CD4-positive, alpha-beta memory T cell (primary cell): ENCODE measurements around the gene DPCD. TPM values are rescaled to one million over a fixed set of nuclear protein-coding genes. Genes with fewer than 3 reads are reported as not detected.
A peak's percentile ranks its signal among the peaks of the same experiment; 100 is the strongest.

Source experiments
- CTCF ChIA-PET: fragments of 350-600 bp; sonication (Branson Sonifier 250); formaldehyde crosslinking; loops from one replicate; lab custom pipeline; 2021; ENCODE audit warnings: inconsistent platforms; ENCODE audit not compliant: partially characterized antibody; lab: Charles Lee
- POLR2A ChIA-PET: fragments of 350-600 bp; sonication (Branson Sonifier 250); formaldehyde crosslinking; loops from one replicate; lab custom pipeline; 2021; ENCODE audit not compliant: partially characterized antibody; lab: Charles Lee
- DNase-seq, 5 donors: peaks; one replicate each; pipeline versions ENCODE4 v3.0.0 to v3.0.0-alpha.2; 2020 to 2022; ENCODE audit warnings: mixed read lengths in 1 of 5
- H3K27ac ChIP-seq: one replicate; pipeline ENCODE4 v1.7.0; 2013; ENCODE audit warnings: low read depth, low read length
- H3K27me3 ChIP-seq: 2 replicates; pipeline ENCODE4 v1.7.0; 2013; ENCODE audit warnings: mild to moderate bottlenecking, low read length, moderate library complexity; ENCODE audit not compliant: insufficient read depth
- H3K36me3 ChIP-seq: 2 replicates; pipeline ENCODE4 v1.7.0; 2013; ENCODE audit warnings: mild to moderate bottlenecking, low read length, moderate library complexity; ENCODE audit not compliant: insufficient read depth
- H3K4me1 ChIP-seq: 2 replicates; pipeline ENCODE4 v1.7.0; 2013; ENCODE audit warnings: mild to moderate bottlenecking, low read length, moderate library complexity; ENCODE audit not compliant: insufficient read depth
- H3K4me3 ChIP-seq, 2 donors: one replicate each; pipeline ENCODE4 v1.7.0; 2013; ENCODE audit warnings: low read length in 2 of 2, mild to moderate bottlenecking in 1 of 2
- H3K9me3 ChIP-seq, 2 donors: one replicate each; pipeline ENCODE4 v1.7.0; 2013; ENCODE audit warnings: low read length in 2 of 2, control low read depth in 1 of 2; ENCODE audit not compliant: control insufficient read depth in 1 of 2
- H3K27ac Mint-ChIP-seq, 7 donors: one replicate each; pipeline ENCODE4 v1.8.0; 2020 to 2021; ENCODE audit warnings: mixed read lengths in 7 of 7, mild to moderate bottlenecking in 6 of 7, inconsistent platforms in 3 of 7, moderate library complexity in 3 of 7
- H3K27me3 Mint-ChIP-seq, 2 donors: one replicate each; pipeline ENCODE4 v1.8.0; 2020 to 2021; ENCODE audit warnings: mixed read lengths in 2 of 2
- H3K36me3 Mint-ChIP-seq, 2 donors: one replicate each; pipeline ENCODE4 v1.8.0; 2020 to 2021; ENCODE audit warnings: mixed read lengths in 2 of 2, inconsistent platforms in 1 of 2, mild to moderate bottlenecking in 1 of 2
- H3K4me1 Mint-ChIP-seq, 4 donors: one replicate each; pipeline ENCODE4 v1.8.0; 2020 to 2021; ENCODE audit warnings: mixed read lengths in 4 of 4, mild to moderate bottlenecking in 1 of 4
- H3K4me3 Mint-ChIP-seq, 8 donors: one replicate each; pipeline ENCODE4 v1.8.0; 2020 to 2021; ENCODE audit warnings: mixed read lengths in 8 of 8, mild to moderate bottlenecking in 7 of 8, moderate library complexity in 6 of 8, inconsistent platforms in 3 of 8
- H3K9me3 Mint-ChIP-seq, 8 donors: one replicate each; pipeline ENCODE4 v1.8.0; 2020 to 2021; ENCODE audit warnings: mixed read lengths in 8 of 8, mild to moderate bottlenecking in 5 of 8, inconsistent platforms in 3 of 8, moderate library complexity in 1 of 8
- intact Hi-C: fragments of 100-400 bp; cut with micrococcal nuclease; formaldehyde crosslinking; loops from one replicate; pipeline ENCODE4 v1.15.1; 2023
- polyA plus RNA-seq, 2 donors: library from polyadenylated mRNA; unstranded; fragments of 300-500 nt; fragmentation: Illumina TruSeq; gene quantifications; one replicate each; pipeline ENCODE4 v1.2.3, GENCODE V29; 2021
- total RNA-seq, 2 experiments: library from RNA; stranded (reverse); gene quantifications; one replicate each; pipeline ENCODE4 v1.2.3, GENCODE V29; 2021

Gene DPCD
- 1 to 10 TPM; 1.0 to 1.2 TPM for total RNA-seq
- 1 to 10 TPM; 1.4 to 1.9 TPM for polyA plus RNA-seq

DNA sequence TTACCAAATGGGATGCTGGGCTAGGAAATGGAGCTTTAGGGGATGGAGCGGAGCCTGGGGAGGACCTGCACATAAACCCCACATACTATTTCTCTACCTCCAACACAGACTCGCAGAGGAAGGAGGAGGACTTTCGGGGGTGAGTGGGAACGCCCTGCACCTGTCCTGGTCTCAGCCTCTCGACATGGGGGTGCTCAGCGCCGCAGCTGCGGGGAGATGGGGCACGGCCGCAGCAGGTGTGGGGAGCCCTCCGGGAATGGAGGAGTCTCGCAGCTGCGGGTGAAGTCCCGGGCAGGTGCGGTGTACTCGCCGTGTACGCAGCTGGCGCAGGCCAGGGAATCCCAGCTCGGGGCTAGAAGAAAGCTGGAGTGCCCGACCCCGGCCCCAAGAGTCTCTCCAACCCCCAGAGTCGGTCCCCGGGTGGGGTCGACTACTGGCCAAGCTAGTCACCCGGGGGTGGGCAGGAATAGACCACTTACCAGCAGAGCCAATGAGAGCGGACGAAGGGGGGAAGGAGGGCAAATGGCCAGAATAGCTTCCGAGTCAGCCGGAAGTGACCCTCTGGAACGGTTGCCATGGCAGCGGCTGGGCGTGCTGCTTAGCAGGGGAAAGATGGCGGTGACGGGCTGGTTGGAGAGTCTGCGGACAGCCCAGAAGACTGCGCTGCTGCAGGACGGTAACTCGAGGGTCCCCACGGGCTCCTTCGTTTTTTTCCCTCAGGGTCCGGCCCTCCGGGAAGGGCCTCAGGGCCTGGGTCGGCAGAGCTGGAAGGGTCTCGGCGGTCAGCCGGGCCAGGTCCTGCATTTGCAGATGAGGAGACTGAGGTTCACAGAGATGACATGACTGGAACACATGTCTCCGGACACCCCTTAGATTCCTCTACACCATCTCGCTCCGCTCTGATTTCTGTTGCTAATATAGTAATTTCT is at the start of gene DPCD, which contains the start of gene POLL:
DPCD (plus strand) TSS at position 597 of the 929 bp plus-strand sequence; CDS start at position 613, 16 bp downstream.
POLL (minus strand) TSS at position 533 of the 929 bp plus-strand sequence. CDS start 897 bp downstream, outside the sequence.
- intact Hi-C loops = loop anchor here (1.0 to 5.0 kb wide), 2 partner anchors 18 to 194 kb away; partner anchors contain the start of gene NPM3
- Mint-ChIP-seq H3K27me3 (no peaks in the 10 kb centered on the region), H3K9me3 (no peaks in the 10 kb centered on the region), H3K4me3 (peak within 1 kb of the TSS; percentile 94 to 97 (median 94)), H3K4me1 (peaks cover 11 to 40% (median 26%) of the 10 kb centered on the region in 4 donors), H3K36me3 (peaks cover 18 to 27% of the 10 kb centered on the region in 2 donors), H3K27ac (peak within 1 kb of the TSS; percentile 82 to 93 (median 91))
- Histone ChIP-seq H3K9me3 (no peaks in the 10 kb centered on the region), H3K4me1 (peaks cover 17% of the 10 kb centered on the region), H3K36me3 (peaks cover 6% of the 10 kb centered on the region), H3K4me3 (peak within 1 kb of the TSS; percentile 79 to 81), H3K27ac (peak within 1 kb of the TSS; percentile 64), H3K27me3 (no peaks in the 10 kb centered on the region)
- ChIA-PET POLR2A (interaction anchor here (0.6 to 2.3 kb wide), 7 partner anchors 10 to 657 kb away, joined by 3 to 12 read pairs (median 4); partner anchors contain the start of gene GBF1), CTCF (interaction anchor here (1.0 to 3.8 kb wide), 3 partner anchors 15 to 374 kb away, joined by 3 to 18 read pairs (median 13); no protein-coding TSS in a partner anchor)
- peak; percentile 83 to 86 (median 85) for DNase-seq

DNA sequence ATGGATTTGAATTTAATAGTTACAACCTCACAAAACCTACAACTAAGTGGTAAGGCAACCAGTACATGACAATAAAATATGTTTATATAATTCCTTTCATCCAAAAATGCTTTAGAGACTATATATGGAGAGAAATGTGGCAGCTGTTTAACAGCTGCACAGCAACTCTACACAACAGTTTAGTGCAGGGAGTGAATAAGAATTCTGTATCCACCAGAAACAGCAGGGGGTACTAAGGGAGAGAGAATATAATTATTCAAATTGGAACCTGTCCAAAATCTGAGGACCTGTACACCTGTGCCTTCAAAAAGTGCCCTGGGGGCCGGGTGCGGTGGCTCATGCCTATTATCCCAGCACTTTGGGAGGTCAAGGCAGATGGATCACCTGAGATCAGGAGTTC is 49.7 kb upstream of the DPCD start:
- H3K4me3 ChIP-seq = no peak overlapping the region
- no peaks in the 10 kb centered on the region for H3K9me3 Mint-ChIP-seq
- H3K27ac Mint-ChIP-seq = no peak overlapping the region
- no peaks in the 10 kb centered on the region for H3K4me1 Mint-ChIP-seq
- no peaks in the 10 kb centered on the region for H3K27me3 ChIP-seq
- POLR2A ChIA-PET = no interaction called here
- no peaks in the 10 kb centered on the region for H3K27me3 Mint-ChIP-seq
- no peaks in the 10 kb centered on the region for H3K9me3 ChIP-seq
- intact Hi-C loops = no loop called here
- H3K4me3 Mint-ChIP-seq = no peak overlapping the region
- no peak overlapping the region for H3K27ac ChIP-seq
- no peak for DNase-seq
- peaks cover 37 to 45% of the 10 kb centered on the region in 2 donors for H3K36me3 Mint-ChIP-seq
- CTCF ChIA-PET = interaction anchor here (1.4 to 1.9 kb wide), 2 partner anchors 12 to 33 kb away, joined by 5 to 7 read pairs; no protein-coding TSS in a partner anchor
- peaks cover 5% of the 10 kb centered on the region for H3K36me3 ChIP-seq
- H3K4me1 ChIP-seq = no peaks in the 10 kb centered on the region

DNA sequence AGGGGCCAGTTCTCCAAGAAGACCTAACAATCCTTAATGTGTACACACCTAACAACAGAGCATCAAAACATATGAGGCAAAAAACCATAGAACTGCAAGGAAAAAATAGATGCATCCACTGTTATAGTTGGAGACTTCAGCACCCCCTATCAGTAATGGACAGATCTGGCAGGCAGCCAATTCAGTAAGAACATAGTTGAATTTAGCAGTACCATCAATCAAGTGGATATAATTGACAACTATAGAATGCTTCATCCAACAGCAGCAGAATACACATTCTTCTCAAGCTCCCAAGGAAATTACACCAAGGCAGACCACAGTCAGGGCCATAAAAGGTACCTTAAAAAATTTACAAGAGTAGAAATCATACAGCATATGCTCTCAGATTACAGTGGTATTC is 42.2 kb upstream of the DPCD start:
- peaks cover 17 to 35% of the 10 kb centered on the region in 2 donors for H3K36me3 Mint-ChIP-seq
- Histone ChIP-seq H3K4me3 (no peak overlapping the region), H3K9me3 (no peaks in the 10 kb centered on the region), H3K36me3 (peaks cover 5% of the 10 kb centered on the region), H3K27me3 (no peaks in the 10 kb centered on the region), H3K27ac (no peak overlapping the region), H3K4me1 (no peaks in the 10 kb centered on the region)
- ChIA-PET CTCF (interaction anchor here (1.4 to 2.2 kb wide), 3 partner anchors 8 to 24 kb away, joined by 3 to 5 read pairs (median 5); no protein-coding TSS in a partner anchor), POLR2A (no interaction called here)
- H3K27ac Mint-ChIP-seq = no peak overlapping the region
- H3K4me1 Mint-ChIP-seq = no peaks in the 10 kb centered on the region
- intact Hi-C loops = no loop called here
- no peak for DNase-seq
- H3K9me3 Mint-ChIP-seq = no peaks in the 10 kb centered on the region
- no peaks in the 10 kb centered on the region for H3K27me3 Mint-ChIP-seq
- H3K4me3 Mint-ChIP-seq = no peak overlapping the region

DNA sequence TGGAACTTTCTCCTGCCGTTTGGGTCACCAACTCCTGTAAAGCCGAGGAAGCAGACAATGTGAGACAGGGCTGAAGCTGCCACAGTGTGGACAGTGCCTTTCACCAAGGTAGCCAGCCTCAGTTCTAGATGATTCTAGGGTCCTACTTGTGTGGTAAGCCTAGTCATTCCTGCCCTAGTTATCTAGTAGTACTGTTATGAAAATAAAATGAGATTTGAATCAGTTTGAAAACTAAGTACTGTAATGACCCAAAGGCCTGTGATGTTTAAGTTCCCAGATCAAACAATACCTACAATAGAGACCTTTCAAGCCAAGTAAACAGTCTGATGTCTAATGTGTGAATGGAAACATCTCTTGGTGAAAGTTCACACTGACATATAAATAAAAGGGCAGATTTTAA is 37.2 kb upstream of the DPCD start:
- Histone ChIP-seq H3K4me1 (no peaks in the 10 kb centered on the region), H3K4me3 (no peak overlapping the region), H3K9me3 (no peaks in the 10 kb centered on the region), H3K27ac (no peak overlapping the region), H3K27me3 (no peaks in the 10 kb centered on the region), H3K36me3 (peaks cover 12% of the 10 kb centered on the region)
- H3K27ac Mint-ChIP-seq = no peak overlapping the region
- H3K9me3 Mint-ChIP-seq = no peaks in the 10 kb centered on the region
- ChIA-PET POLR2A (no interaction called here), CTCF (interaction anchor here (1.4 kb wide), 1 partner anchor 13 kb away, joined by 3 read pairs; no protein-coding TSS in a partner anchor)
- no peak overlapping the region for H3K4me3 Mint-ChIP-seq
- DNase-seq = no peak
- no peaks in the 10 kb centered on the region for H3K4me1 Mint-ChIP-seq
- H3K36me3 Mint-ChIP-seq = peaks cover 44 to 46% of the 10 kb centered on the region in 2 donors
- H3K27me3 Mint-ChIP-seq = no peaks in the 10 kb centered on the region
- intact Hi-C loops = no loop called here

DNA sequence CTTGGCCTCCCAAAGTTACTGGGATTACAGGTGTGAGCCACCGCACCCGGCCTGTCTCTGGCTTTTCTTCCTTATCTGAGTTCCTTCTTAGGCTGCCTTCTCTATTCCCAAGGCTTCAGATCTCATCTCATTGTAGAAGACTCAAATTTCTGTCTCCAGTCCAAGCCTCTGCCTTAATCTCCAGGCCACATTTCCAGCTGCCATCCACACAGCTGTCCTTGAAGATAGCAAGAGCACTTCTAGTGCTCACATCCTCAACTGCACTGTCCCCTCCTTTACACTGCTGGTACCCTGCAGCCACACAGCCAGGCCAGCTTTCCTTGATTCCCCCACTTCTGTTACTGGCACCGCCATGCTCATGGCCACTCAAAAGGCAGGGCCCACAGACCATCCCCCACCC is 35.7 kb upstream of the DPCD start:
- CTCF ChIA-PET = interaction anchor here (1.4 to 1.8 kb wide), 2 partner anchors 15 to 18 kb away, joined by 3 to 6 read pairs; no protein-coding TSS in a partner anchor
- Histone ChIP-seq H3K4me3 (no peak overlapping the region), H3K27ac (no peak overlapping the region), H3K9me3 (no peaks in the 10 kb centered on the region), H3K27me3 (no peaks in the 10 kb centered on the region), H3K4me1 (peaks cover 2% of the 10 kb centered on the region), H3K36me3 (peaks cover 12% of the 10 kb centered on the region)
- H3K4me1 Mint-ChIP-seq = peaks cover 0 to 7% (median 3%) of the 10 kb centered on the region in 4 donors
- no peaks in the 10 kb centered on the region for H3K27me3 Mint-ChIP-seq
- H3K27ac Mint-ChIP-seq = peak overlapping the region in 2 of 7 donors; percentile 8 to 66
- POLR2A ChIA-PET = no interaction called here
- no peak overlapping the region for H3K4me3 Mint-ChIP-seq
- intact Hi-C loops = no loop called here
- DNase-seq = no peak
- H3K36me3 Mint-ChIP-seq = peaks cover 41 to 44% of the 10 kb centered on the region in 2 donors
- H3K9me3 Mint-ChIP-seq = no peaks in the 10 kb centered on the region

DNA sequence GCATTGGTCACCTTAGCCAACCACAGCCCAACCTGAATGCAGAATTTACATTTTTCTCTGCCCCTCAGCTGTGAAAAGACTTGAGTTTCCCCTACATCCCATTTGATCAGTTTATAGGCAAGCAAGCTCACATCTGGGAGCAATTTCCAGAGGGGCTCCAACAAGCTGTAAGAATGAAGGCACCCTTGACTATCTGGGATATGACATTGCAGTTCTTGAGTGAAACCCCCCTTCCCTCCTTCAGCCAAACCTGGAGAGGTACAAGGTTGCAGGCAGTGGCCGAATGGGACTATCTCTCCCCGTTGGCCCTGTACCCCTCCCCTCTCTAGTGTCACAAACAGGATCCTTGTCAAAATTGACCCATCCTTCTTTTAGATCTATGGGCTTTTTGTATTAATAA is 30.6 kb upstream of the DPCD start:
- CTCF ChIA-PET = interaction anchor here (1.5 to 2.2 kb wide), 2 partner anchors 13 to 343 kb away, joined by 4 to 7 read pairs; no protein-coding TSS in a partner anchor
- H3K4me1 Mint-ChIP-seq = peaks cover 14 to 30% (median 20%) of the 10 kb centered on the region in 4 donors
- Histone ChIP-seq H3K9me3 (no peaks in the 10 kb centered on the region), H3K4me3 (no peak overlapping the region), H3K4me1 (peaks cover 19% of the 10 kb centered on the region), H3K36me3 (no peaks in the 10 kb centered on the region), H3K27ac (no peak overlapping the region), H3K27me3 (no peaks in the 10 kb centered on the region)
- POLR2A ChIA-PET = no interaction called here
- no peak for DNase-seq
- H3K27ac Mint-ChIP-seq = peak overlapping the region in 5 of 7 donors; percentile 52 to 92 (median 60)
- peak overlapping the region in 3 of 8 donors; percentile 30 to 66 (median 48) for H3K4me3 Mint-ChIP-seq
- peaks cover 0 to 3% (median 0%) of the 10 kb centered on the region in 8 donors for H3K9me3 Mint-ChIP-seq
- intact Hi-C loops = no loop called here
- peaks cover 21 to 25% of the 10 kb centered on the region in 2 donors for H3K36me3 Mint-ChIP-seq
- peaks cover 3 to 6% of the 10 kb centered on the region in 2 donors for H3K27me3 Mint-ChIP-seq
